HuH-7.5 (cell line): ENCODE data around the gene PHAX.
"Not testable (repeated sequence)": the region's sequence is repeated elsewhere in the genome, so short reads cannot be mapped to it uniquely, and the experiment has no call there.

Experiments
- DNase-seq: peaks from one replicate; pipeline ENCODE4 v3.0.0; 2011; ENCODE audit warnings: low spot score

The PHAX gene

GRCh38 chr5:126603402-126603991 is 2.8 kb downstream of the PHAX start:
- no peak for DNase-seq

DNA sequence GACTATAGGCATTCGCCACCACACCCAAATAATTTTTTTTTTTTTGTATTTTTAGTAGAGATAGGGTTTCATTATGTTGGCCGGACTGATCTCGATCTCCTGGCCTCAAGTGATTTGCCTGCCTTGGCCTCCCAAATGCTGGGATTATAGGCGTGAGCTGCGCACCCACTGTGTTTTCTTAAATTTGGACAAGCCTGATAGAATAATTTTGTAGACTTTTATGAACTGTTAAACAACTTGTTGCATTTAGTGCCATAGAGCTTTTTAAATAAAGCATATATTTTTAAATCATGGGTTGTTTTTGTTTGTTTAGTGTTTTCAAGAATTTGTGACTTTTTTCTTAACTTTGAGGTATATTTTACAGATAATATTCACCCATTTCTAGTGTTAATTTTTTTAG is 4.8 kb downstream of the PHAX start:
- no peak for DNase-seq

- DNase-seq, result no peak
These were observed 9.4 kb downstream of the PHAX start for GRCh38 chr5:126610160-126610559.

GRCh38 chr5:126610616-126611015 is 9.9 kb downstream of the PHAX start:
- DNase-seq, result no peak

DNA sequence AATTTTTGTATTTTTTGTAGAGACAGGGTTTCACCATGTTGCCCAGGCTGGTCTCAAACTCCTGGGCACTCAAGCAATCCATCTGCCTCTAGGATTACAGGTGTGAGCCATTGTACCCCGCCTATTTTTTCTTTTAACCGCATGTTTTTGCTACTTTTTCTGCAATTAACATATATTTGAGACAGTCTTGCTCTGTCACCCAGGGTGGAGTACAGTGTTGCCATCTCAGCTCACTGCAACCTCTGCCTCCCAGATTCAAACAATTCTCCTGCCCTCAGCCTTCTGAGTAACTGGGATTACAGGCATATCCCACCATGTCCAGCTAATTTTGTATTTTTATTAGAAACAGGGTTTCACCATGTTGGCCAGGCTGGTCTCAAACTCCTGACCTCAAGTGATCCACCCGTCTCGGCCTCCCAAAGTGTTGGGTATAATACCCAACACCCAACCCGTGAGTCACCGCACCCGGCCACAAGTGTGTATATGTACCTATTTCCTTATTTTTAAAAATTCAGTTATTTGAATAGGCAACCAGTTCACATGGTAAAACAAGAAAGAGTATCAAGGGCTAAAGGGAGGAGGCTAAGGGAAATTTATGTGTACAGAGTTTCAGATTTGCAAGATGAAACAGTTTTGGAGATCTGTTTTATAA is 13.3 kb downstream of the PHAX start:
- no peak for DNase-seq

GRCh38 chr5:126615286-126615685 is 14.5 kb downstream of the PHAX start:
- DNase-seq, result no peak

DNA sequence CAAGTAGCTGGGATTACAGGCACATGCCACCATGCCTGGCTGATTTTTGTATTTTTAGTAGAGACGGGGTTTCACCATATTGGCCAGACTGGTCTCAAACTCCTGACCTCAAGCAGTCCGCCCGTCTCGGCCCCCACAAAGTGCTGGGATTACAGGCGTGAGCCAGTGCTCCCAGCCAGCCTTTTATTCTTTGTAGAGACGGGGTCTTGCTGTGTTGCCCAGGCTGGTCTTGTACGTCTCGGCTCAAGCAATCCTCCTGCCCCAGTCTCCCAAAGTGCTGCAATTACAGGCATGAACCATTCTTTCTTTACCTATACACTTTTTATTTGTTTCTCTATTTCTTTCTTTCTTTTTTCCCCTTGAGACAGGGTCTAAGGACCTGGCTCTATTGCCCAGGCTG is 16.9 kb downstream of the PHAX start:
- DNase-seq, result not testable (repeated sequence)

GRCh38 chr5:126619781-126620180 is 19.0 kb downstream of the PHAX start:
- DNase-seq, result no peak

GRCh38 chr5:126624534-126624933 is 23.8 kb downstream of the PHAX start:
- no peak for DNase-seq

DNA sequence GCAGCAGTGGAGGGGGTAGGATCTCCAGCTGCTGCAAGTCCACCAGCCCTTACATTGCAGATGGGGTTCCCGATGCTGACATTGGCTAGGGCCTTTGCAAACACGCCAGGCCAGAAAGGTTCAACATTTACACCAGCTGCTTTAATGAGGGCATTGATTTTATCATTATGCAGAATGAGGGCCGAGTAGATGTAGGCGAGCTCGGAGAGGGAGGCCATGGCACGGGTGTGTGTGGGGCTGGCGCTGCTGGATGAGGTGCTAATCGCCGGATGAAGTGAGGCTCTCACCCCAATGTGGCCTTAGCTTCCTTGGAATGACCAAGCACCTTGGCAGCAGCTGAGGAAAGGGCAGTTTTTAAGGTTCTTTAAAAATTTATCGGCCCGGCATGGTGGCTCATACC is 27.4 kb downstream of the PHAX start:
- no peak for DNase-seq

- DNase-seq, result no peak
These were observed 31.2 kb downstream of the PHAX start for GRCh38 chr5:126631920-126632319.

GRCh38 chr5:126633552-126633951 is 32.8 kb downstream of the PHAX start:
- DNase-seq, result no peak

DNA sequence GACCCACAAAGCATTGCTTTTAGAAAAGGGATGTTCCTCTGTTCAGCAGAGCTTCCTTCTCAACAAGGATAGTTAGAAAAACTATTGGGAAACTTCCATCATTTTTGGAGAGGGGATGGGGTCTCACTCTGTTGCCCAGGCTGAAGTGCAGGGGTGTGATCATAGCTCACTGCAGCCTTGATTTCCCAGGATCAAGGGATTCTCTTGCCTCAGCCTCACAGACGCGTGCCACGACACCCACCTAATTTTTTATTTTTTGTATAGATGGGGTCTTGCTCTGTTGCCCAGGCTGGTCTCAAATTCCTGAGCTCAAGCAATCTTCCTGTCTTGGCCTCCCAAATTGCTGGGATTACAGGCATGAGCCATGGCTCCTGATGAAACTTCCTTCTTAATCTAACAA is 34.8 kb downstream of the PHAX start:
- no peak for DNase-seq

GRCh38 chr5:126636956-126637355 is 36.2 kb downstream of the PHAX start:
- no peak for DNase-seq

DNA sequence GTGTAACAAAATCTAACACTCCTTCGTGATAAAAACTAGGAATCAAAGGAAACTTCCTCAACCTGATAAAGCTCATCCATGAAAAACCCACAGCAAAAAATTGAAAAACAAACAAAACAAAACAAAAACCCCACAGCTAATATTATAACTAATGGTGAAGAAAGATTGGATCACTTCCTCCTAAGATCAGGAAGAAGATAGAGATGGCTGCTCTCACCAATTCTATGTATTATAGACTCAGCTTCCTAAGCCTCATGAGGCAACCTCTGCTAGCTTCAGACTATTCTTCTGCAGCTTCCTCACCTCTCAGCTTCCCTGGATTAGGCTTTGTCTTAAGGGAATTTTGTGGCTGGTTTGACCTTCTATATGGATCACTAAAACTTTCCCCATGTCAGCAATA is 40.1 kb downstream of the PHAX start:
- DNase-seq, result no peak

- DNase-seq, result no peak
These were observed 40.6 kb downstream of the PHAX start for GRCh38 chr5:126641387-126641786.

GRCh38 chr5:126645132-126645531 is 44.4 kb downstream of the PHAX start:
- no peak for DNase-seq

DNA sequence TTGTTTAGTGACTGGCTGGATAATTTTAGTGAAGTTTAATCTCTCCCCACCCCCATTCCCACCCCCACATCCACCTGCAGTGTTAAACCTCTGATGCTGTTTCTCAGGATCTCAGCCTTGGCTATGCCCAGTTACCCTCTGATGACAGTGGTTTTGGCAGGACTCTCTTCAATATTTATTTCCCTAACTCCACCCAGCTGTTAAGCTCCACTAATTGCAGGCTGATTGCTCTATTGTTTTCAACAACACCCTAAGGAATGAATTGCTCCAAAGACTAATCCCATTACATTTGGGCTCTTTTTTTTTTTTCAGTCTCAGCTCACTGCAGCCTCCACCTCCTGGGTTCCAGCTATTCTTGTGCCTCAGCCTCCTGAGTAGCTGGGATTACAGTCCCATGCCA is 46.3 kb downstream of the PHAX start:
- no peak for DNase-seq

- DNase-seq, result no peak
These were observed 47.7 kb downstream of the PHAX start for GRCh38 chr5:126648471-126648870.

GRCh38 chr5:126649057-126649456 is 48.3 kb downstream of the PHAX start:
- DNase-seq, result not testable (repeated sequence)

GRCh38 chr5:126649709-126650108 is 49.0 kb downstream of the PHAX start:
- DNase-seq, result not testable (repeated sequence)

- DNase-seq, result no peak
These were observed 49.7 kb downstream of the PHAX start for GRCh38 chr5:126650463-126650862.

DNA sequence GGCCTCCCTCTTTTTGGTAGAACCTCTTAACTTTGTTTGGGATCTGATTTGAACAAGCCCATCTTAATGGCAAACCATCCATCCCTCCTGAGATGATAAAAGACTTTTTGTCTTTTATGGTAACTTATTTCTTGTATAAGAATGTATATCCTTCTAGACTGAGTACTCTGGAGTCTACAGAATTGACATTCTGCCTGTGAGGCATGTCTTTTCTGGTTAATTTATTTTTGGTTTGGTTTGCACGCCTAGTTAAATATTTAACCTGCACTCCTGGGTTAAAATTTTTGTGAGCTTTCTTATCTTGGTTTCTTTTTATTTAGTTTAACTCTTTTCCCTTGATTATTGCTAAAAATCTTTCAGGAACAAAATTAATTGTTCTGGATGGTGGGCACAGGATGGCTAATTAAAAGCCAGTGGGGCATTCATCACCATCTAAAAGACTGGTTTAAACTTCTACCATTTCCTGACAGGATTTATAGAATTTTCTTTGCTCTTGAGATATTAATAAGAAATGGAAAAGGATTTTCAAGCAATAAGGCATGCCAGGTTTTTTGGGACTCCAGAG is 50.3 kb downstream of the PHAX start:
- no peak for DNase-seq
